Measurements from ENCODE around the gene FGFR1OP2.

- no peak for TF ChIP-seq POLR2AphosphoS5 (IDR thresholded peaks at IDR 0.05; ENCODE audit: borderline replicate concordance, low read depth, low read length)
- no peak for TF ChIP-seq EZH2 (IDR thresholded peaks at IDR 0.05)
These were observed 32.2 kb upstream of the FGFR1OP2 start for GRCh38 chr12:26906024-26906423.

Measured in SK-N-MC (cell line).